Left lobe of liver (tissue), 2 donors: Measurements from ENCODE around the gene RYR3. TPM values are rescaled to one million over a fixed set of nuclear protein-coding genes. Genes with fewer than 3 reads are reported as not detected.
"Not testable (repeated sequence)": the region's sequence is repeated elsewhere in the genome, so short reads cannot be mapped to it uniquely, and the experiment has no call there.

Experiments
- ATAC-seq: fragments of 200-7000 bp; cut with Tn5 transposase; one replicate; pipeline ENCODE4 v1.9.1; 2020; ENCODE audit warnings: mild to moderate bottlenecking, moderate library complexity
- DNase-seq: peaks from one replicate; pipeline ENCODE4 v3.0.0-alpha.2; 2020; ENCODE audit warnings: low spot score
- total RNA-seq: library from RNA; stranded (reverse); gene quantifications from one replicate; pipeline ENCODE4 v1.2.1, GENCODE V29; 2021
- donor health status: DM: no; HTN: no; CAD: no; lungs with moderate emphysema.
- donor health status: DM: no; HTN: yes; CAD: no.

RYR3 gene
- total RNA-seq, 1 donor from 2014 or later: not detected

- DNase-seq (no peak), ATAC-seq (no peak)
Observed at GRCh38 chr15:33810073-33810595, 499.4 kb downstream of the RYR3 start.

- ATAC-seq (no peak), DNase-seq (no peak)
Observed at GRCh38 chr15:33810806-33811205, 500.0 kb downstream of the RYR3 start.

GRCh38 chr15:33813891-33814290, 503.1 kb downstream of the RYR3 start:
- DNase-seq (no peak), ATAC-seq (no peak)

GRCh38 chr15:33819499-33819898, 508.7 kb downstream of the RYR3 start:
- ATAC-seq: not testable (repeated sequence)

GRCh38 chr15:33822479-33822878, 511.7 kb downstream of the RYR3 start:
- ATAC-seq (no peak), DNase-seq (no peak)

More at GRCh38 chr15:33819499-33819898, 508.7 kb downstream of the RYR3 start:
- not testable (repeated sequence) for DNase-seq

- DNase-seq (no peak), ATAC-seq (no peak)
Observed at GRCh38 chr15:33823119-33823518, 512.4 kb downstream of the RYR3 start.

- ATAC-seq (no peak), DNase-seq (no peak)
Observed at GRCh38 chr15:33825453-33825852, 514.7 kb downstream of the RYR3 start.

GRCh38 chr15:33826201-33826600, 515.4 kb downstream of the RYR3 start:
- DNase-seq (no peak), ATAC-seq (no peak)

- DNase-seq (no peak), ATAC-seq (no peak)
Observed at GRCh38 chr15:33830351-33830750, 519.6 kb downstream of the RYR3 start.

GRCh38 chr15:33831646-33832045, 520.9 kb downstream of the RYR3 start:
- DNase-seq (no peak), ATAC-seq (no peak)

- no peak for ATAC-seq
- no peak for DNase-seq
Observed at GRCh38 chr15:33834892-33835743, 524.4 kb downstream of the RYR3 start.

GRCh38 chr15:33837294-33837693, 526.5 kb downstream of the RYR3 start:
- DNase-seq (no peak), ATAC-seq (no peak)

GRCh38 chr15:33839540-33839939, 528.8 kb downstream of the RYR3 start:
- no peak for ATAC-seq

GRCh38 chr15:33840615-33841014, 529.8 kb downstream of the RYR3 start:
- no peak for ATAC-seq

More at GRCh38 chr15:33839540-33839939, 528.8 kb downstream of the RYR3 start:
- no peak for DNase-seq

GRCh38 chr15:33844186-33844585, 533.4 kb downstream of the RYR3 start:
- no peak for ATAC-seq
- no peak for DNase-seq

More at GRCh38 chr15:33840615-33841014, 529.8 kb downstream of the RYR3 start:
- no peak for DNase-seq

GRCh38 chr15:33844597-33844996, 533.8 kb downstream of the RYR3 start:
- DNase-seq: no peak
- ATAC-seq: no peak

- DNase-seq (no peak), ATAC-seq (no peak)
Observed at GRCh38 chr15:33846142-33846541, 535.4 kb downstream of the RYR3 start.

GRCh38 chr15:33846862-33847261, 536.1 kb downstream of the RYR3 start:
- DNase-seq (no peak), ATAC-seq (no peak)

GRCh38 chr15:33848011-33848410, 537.2 kb downstream of the RYR3 start:
- no peak for ATAC-seq
- DNase-seq: no peak

- ATAC-seq (no peak), DNase-seq (no peak)
Observed at GRCh38 chr15:33851079-33851478, 540.3 kb downstream of the RYR3 start.

GRCh38 chr15:33852094-33852493, 541.3 kb downstream of the RYR3 start:
- ATAC-seq (no peak), DNase-seq (no peak)

- no peak for ATAC-seq
Observed at GRCh38 chr15:33852570-33852969, 541.8 kb downstream of the RYR3 start.

More at GRCh38 chr15:33852570-33852969, 541.8 kb downstream of the RYR3 start:
- DNase-seq: no peak
